ENCODE data around the gene PHYHD1. TPM values are rescaled to one million over a fixed set of nuclear protein-coding genes. Genes with fewer than 3 reads are reported as not detected.

PHYHD1 gene
- polyA plus RNA-seq, 2 of the 4 experiments (the other 2 are of a cell fraction), result not detected

- no peak for TF ChIP-seq CBX2 (IDR thresholded peaks at IDR 0.05; ENCODE audit: borderline replicate concordance, low read depth)
- TF ChIP-seq RCOR1 (IDR thresholded peaks at IDR 0.05; ENCODE audit: low read depth, low read length), result no peak
- TF ChIP-seq EP300 (IDR thresholded peaks at IDR 0.05), result no peak
- no peak for TF ChIP-seq TP53 (CRISPR knock-in tag; IDR thresholded peaks at IDR 0.05)
- TF ChIP-seq MAX (IDR thresholded peaks at IDR 0.05), result no peak
- no peak for TF ChIP-seq MAZ (IDR thresholded peaks at IDR 0.05; ENCODE audit: borderline replicate concordance, low read depth, low read length)
- no peak for TF ChIP-seq HOXA7 (CRISPR knock-in tag; IDR thresholded peaks at IDR 0.05)
- no peak for TF ChIP-seq ZSCAN20 (CRISPR knock-in tag; IDR thresholded peaks at IDR 0.05)
- no peak for TF ChIP-seq BHLHE40 (IDR thresholded peaks at IDR 0.05; ENCODE audit: low read depth, low read length)
- TF ChIP-seq CEBPB (IDR thresholded peaks at IDR 0.05), result no peak
- TF ChIP-seq POLR2A (IDR thresholded peaks at IDR 0.05; ENCODE audit: low read length), result no peak
- TF ChIP-seq JUN (IDR thresholded peaks at IDR 0.05), result no peak
- TF ChIP-seq EHMT2 (IDR thresholded peaks at IDR 0.05; ENCODE audit: low read depth), result no peak
- TF ChIP-seq ESRRA (IDR thresholded peaks at IDR 0.05; ENCODE audit: borderline replicate concordance, low read length), result no peak
- TF ChIP-seq CHD2 (IDR thresholded peaks at IDR 0.05; ENCODE audit: low read length, partially characterized antibody), result no peak
- H3K4me3 ChIP-seq, result no peak overlapping the region
- 89% methylated on average over 11 of the region's 14 CpGs for WGBS (ENCODE audit: missing lambda C conversion rate)
- peaks cover 48% of the 10 kb centered on the region for H3K4me1 ChIP-seq
- no peaks in the 10 kb centered on the region for H3K9me3 ChIP-seq
- FAIRE-seq (no peak), DNase-seq (ENCODE audit: low read depth in 1 of 2, low spot score in 1 of 2) (no peak), ATAC-seq (no peak)
- ChIA-PET CTCF (interaction anchor here (1.0 to 14.3 kb wide), 6 partner anchors 9 to 56 kb away, joined by 3 to 244 read pairs (median 4); no protein-coding TSS in a partner anchor), POLR2A (no interaction called here)
- H3K4me2 ChIP-seq, result no peak overlapping the region
- H3K27ac ChIP-seq, result peak overlapping the region; percentile 60 to 61; a peak in 3 of 6 replicates
These were observed 1.2 kb upstream of the PHYHD1 start for GRCh38 chr9:128919402-128920089.

- FAIRE-seq (no peak), DNase-seq (ENCODE audit: low read depth in 1 of 2, low spot score in 1 of 2) (no peak), ATAC-seq (no peak; a peak in 2 of 6 replicates)
- Histone ChIP-seq H3K4me3 (no peak overlapping the region), H3K4me2 (no peak overlapping the region), H3K27ac (peak overlapping the region; percentile 37 to 62; a peak in 4 of 6 replicates), H3K9me3 (no peaks in the 10 kb centered on the region), H3K4me1 (peaks cover 33% of the 10 kb centered on the region; the same call in 2 of the 3 replicates)
- POLR2A ChIA-PET, result no interaction called here
- CTCF ChIA-PET, result interaction anchor here (0.6 to 14.3 kb wide), 4 partner anchors 42 to 70 kb away, joined by 3 to 244 read pairs (median 4); no protein-coding TSS in a partner anchor
- 73% methylated on average over 28 of the region's 32 CpGs for WGBS (ENCODE audit: missing lambda C conversion rate)
- no peak for TF ChIP-seq REST (IDR thresholded peaks at IDR 0.05)
- no peak for TF ChIP-seq HOXB5 (CRISPR knock-in tag; IDR thresholded peaks at IDR 0.05)
- TF ChIP-seq ATOH8 (CRISPR knock-in tag; IDR thresholded peaks at IDR 0.05; ENCODE audit: low read depth), result no peak
- TF ChIP-seq JUN (IDR thresholded peaks at IDR 0.05), result no peak
- TF ChIP-seq FOSL2 (IDR thresholded peaks at IDR 0.05), result no peak
- TF ChIP-seq FOSL2 (CRISPR knock-in tag; IDR thresholded peaks at IDR 0.05), result no peak
- TF ChIP-seq POLR2A (IDR thresholded peaks at IDR 0.05; ENCODE audit: low read length), result no peak
- TF ChIP-seq BHLHE40 (IDR thresholded peaks at IDR 0.05; ENCODE audit: low read depth, low read length), result no peak
- TF ChIP-seq RNF2 (IDR thresholded peaks at IDR 0.05; ENCODE audit: borderline replicate concordance, low read depth), result no peak
- TF ChIP-seq TFCP2L1 (CRISPR knock-in tag; IDR thresholded peaks at IDR 0.05), result no peak
- no peak for TF ChIP-seq NFE2L2 (conservative IDR thresholded peaks at IDR 0.05; ENCODE audit: low read length)
- no peak for TF ChIP-seq TP53 (CRISPR knock-in tag; IDR thresholded peaks at IDR 0.05)
- no peak for TF ChIP-seq HES2 (IDR thresholded peaks at IDR 0.05)
- TF ChIP-seq HOXA7 (CRISPR knock-in tag; IDR thresholded peaks at IDR 0.05), result no peak
- no peak for TF ChIP-seq HMGXB4 (CRISPR knock-in tag; IDR thresholded peaks at IDR 0.05; ENCODE audit: borderline replicate concordance)
- TF ChIP-seq MAX (IDR thresholded peaks at IDR 0.05), result no peak
- TF ChIP-seq PHF8 (IDR thresholded peaks at IDR 0.05; ENCODE audit: borderline replicate concordance, low read depth), result no peak
- TF ChIP-seq FOSB (CRISPR knock-in tag; IDR thresholded peaks at IDR 0.05), result no peak
- no peak for TF ChIP-seq NPAS2 (CRISPR knock-in tag; IDR thresholded peaks at IDR 0.05; ENCODE audit: borderline replicate concordance)
These were observed 1.3 kb downstream of the PHYHD1 start for GRCh38 chr9:128921881-128922763.

Data from A549 (cell line).